Right ventricle myocardium inferior (tissue), 1 donor: ENCODE results near the gene MC1R. TPM values are rescaled to one million over a fixed set of nuclear protein-coding genes. Genes with fewer than 3 reads are reported as not detected.

Experiments
- ATAC-seq: fragments of 200-7000 bp; cut with Tn5 transposase; one replicate; pipeline ENCODE4 v1.9.1; 2020; ENCODE audit warnings: mild to moderate bottlenecking, moderate library complexity
- DNase-seq: peaks from one replicate; pipeline ENCODE4 v3.0.0; 2021; ENCODE audit errors: missing footprints
- intact Hi-C: fragments of 100-400 bp; cut with DNase I; formaldehyde crosslinking; loops from one replicate; pipeline ENCODE4 v1.11.0; 2022
- total RNA-seq: library from RNA; stranded (reverse); fragmentation: NEBNext Ultra II Directional; extraction: Animal tissue kit (Norgen Biotek cat#: 25700); gene quantifications from one replicate; pipeline ENCODE4 v1.2.1, GENCODE V29; 2021
- donor health status: DM: no; HTN: yes; CAD: no; lungs with severe emphysema.

Gene MC1R
- total RNA-seq, 1 donor from 2014 or later: 1.5 TPM

DNA sequence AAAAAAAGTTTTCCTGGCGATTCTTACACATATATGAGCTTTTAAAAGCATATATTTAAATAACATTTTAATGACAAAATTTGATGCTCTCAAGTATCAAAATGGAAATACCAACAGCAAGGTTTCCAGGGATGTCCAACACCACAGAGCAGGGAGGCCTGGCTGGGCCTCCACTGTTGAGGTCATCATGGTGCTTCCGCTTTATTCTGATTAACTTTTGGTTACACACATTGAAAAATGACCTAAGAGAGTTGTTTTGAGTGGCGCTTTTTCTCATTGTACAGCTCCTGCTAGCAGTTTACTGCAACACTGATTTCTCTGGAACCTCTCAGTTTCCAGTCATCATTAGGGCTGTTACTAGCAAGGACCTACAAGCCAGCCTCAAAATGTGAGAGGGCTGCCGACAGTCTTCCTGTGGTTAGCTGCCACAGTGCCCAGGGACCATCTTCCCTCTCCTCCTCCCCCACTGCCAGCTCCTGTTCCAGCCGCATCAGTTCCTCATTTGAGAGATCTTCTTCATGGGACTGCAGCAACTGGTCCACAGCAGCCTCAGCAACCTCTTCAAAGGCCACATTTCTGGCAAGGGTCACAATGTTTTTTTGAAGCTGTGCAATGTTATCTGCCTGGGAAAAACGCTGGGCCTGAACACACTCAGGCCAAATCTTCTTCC is 51.2 kb downstream of the MC1R start:
- intact Hi-C loops: no loop called here
- no peak for DNase-seq

More for the DNA sequence above, 51.2 kb downstream of the MC1R start:
- ATAC-seq: no peak

Other genes with a start within 250 kb of the MC1R start
- gene CDK10, start 232.2 kb upstream of the MC1R start, total RNA-seq: 21.9 TPM
- 3.4 TPM for gene SPATA2L, start 217.2 kb upstream of the MC1R start, total RNA-seq
- gene VPS9D1, start 198.0 kb upstream of the MC1R start, total RNA-seq: 11.1 TPM
- gene ZNF276, start 197.3 kb upstream of the MC1R start, total RNA-seq: 10.6 TPM
- gene FANCA, start 102.2 kb upstream of the MC1R start, total RNA-seq: 2.8 TPM
- 0.54 TPM for gene SPIRE2, start 90.4 kb upstream of the MC1R start, total RNA-seq
- gene TCF25, start 45.3 kb upstream of the MC1R start, total RNA-seq: 82.2 TPM
- 2.8 TPM for gene TUBB3, start 4.5 kb downstream of the MC1R start, total RNA-seq
- 40.5 TPM for gene DEF8, start 29.9 kb downstream of the MC1R start, total RNA-seq
- gene DBNDD1, start 100.6 kb downstream of the MC1R start, total RNA-seq: 6.7 TPM
- gene PRDM7, start 158.5 kb downstream of the MC1R start, total RNA-seq: not detected